Glutamatergic neuron (in vitro differentiated cells): ENCODE measurements around the gene SSB. TPM values are rescaled to one million over a fixed set of nuclear protein-coding genes. Genes with fewer than 3 reads are reported as not detected.

Experiments
- DNase-seq: peaks from one replicate; pipeline ENCODE4 v3.0.0; 2022
- H3K27ac Mint-ChIP-seq: one replicate; pipeline ENCODE4 v1.8.0; 2020; ENCODE audit warnings: mild to moderate bottlenecking, mixed read lengths, inconsistent platforms; ENCODE audit not compliant: unreplicated experiment
- H3K27me3 Mint-ChIP-seq: one replicate; pipeline ENCODE4 v1.8.0; 2020; ENCODE audit warnings: mild to moderate bottlenecking, moderate library complexity, mixed read lengths, inconsistent platforms; ENCODE audit not compliant: unreplicated experiment
- H3K36me3 Mint-ChIP-seq: one replicate; pipeline ENCODE4 v1.8.0; 2020; ENCODE audit warnings: mild to moderate bottlenecking, mixed read lengths, inconsistent platforms; ENCODE audit not compliant: unreplicated experiment
- H3K4me1 Mint-ChIP-seq: one replicate; pipeline ENCODE4 v1.8.0; 2020; ENCODE audit warnings: mild to moderate bottlenecking, low read depth, mixed read lengths, inconsistent platforms; ENCODE audit not compliant: unreplicated experiment
- H3K4me3 Mint-ChIP-seq: one replicate; pipeline ENCODE4 v1.8.0; 2020; ENCODE audit warnings: mild to moderate bottlenecking, mixed read lengths, inconsistent platforms; ENCODE audit not compliant: unreplicated experiment
- H3K9me3 Mint-ChIP-seq: one replicate; pipeline ENCODE4 v1.8.0; 2020; ENCODE audit warnings: mild to moderate bottlenecking, moderate library complexity, mixed read lengths, inconsistent platforms; ENCODE audit not compliant: unreplicated experiment
- total RNA-seq: library from RNA; stranded (reverse); fragmentation: NEBNext Ultra II Directional; extraction: Animal tissue kit (Norgen Biotek cat#: 25700); gene quantifications from one replicate; pipeline ENCODE4 v1.2.1, GENCODE V29; 2021; ENCODE audit not compliant: unreplicated experiment
- TF ChIP-seq, protein P1 (sequence below): fragments of 200-600 bp; sonication (generic); IDR thresholded peaks from one replicate; pipeline ENCODE4 v1.5.0; 2021; ENCODE audit not compliant: partially characterized antibody, unreplicated experiment

The SSB gene
- total RNA-seq, 1 donor from 2014 or later = 79.0 TPM

DNA sequence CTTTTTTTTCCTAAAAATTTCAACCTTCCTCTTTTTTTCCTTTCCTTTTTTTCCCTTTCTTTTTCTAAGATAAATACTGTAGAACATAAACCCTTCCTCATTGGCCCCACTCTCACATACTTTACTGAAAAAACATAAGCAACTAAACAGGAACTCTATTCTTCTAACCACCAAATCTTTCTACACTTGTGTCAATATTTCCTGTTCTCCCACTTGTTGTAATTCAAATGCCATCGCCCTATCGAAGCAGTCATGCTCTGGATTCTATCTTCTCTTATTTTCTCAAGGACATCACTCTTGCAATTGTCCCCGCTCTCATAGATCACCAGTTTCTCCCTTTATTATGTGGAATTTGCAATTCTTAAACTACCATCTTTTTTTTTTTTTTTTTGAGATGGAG lies 20.2 kb upstream of the SSB start:
- TF ChIP-seq, protein P1, sequence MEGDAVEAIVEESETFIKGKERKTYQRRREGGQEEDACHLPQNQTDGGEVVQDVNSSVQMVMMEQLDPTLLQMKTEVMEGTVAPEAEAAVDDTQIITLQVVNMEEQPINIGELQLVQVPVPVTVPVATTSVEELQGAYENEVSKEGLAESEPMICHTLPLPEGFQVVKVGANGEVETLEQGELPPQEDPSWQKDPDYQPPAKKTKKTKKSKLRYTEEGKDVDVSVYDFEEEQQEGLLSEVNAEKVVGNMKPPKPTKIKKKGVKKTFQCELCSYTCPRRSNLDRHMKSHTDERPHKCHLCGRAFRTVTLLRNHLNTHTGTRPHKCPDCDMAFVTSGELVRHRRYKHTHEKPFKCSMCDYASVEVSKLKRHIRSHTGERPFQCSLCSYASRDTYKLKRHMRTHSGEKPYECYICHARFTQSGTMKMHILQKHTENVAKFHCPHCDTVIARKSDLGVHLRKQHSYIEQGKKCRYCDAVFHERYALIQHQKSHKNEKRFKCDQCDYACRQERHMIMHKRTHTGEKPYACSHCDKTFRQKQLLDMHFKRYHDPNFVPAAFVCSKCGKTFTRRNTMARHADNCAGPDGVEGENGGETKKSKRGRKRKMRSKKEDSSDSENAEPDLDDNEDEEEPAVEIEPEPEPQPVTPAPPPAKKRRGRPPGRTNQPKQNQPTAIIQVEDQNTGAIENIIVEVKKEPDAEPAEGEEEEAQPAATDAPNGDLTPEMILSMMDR = no peak
- Mint-ChIP-seq H3K4me3 (no peak overlapping the region), H3K9me3 (no peaks in the 10 kb centered on the region), H3K36me3 (no peaks in the 10 kb centered on the region), H3K4me1 (no peaks in the 10 kb centered on the region), H3K27ac (no peak overlapping the region), H3K27me3 (peaks cover 2% of the 10 kb centered on the region)
- no peak for DNase-seq

GRCh38 chr2:169781249-169782013 lies 17.2 kb upstream of the SSB start:
- Mint-ChIP-seq H3K36me3 (no peaks in the 10 kb centered on the region), H3K4me3 (no peak overlapping the region), H3K27me3 (peaks cover 2% of the 10 kb centered on the region), H3K27ac (no peak overlapping the region), H3K4me1 (no peaks in the 10 kb centered on the region), H3K9me3 (no peaks in the 10 kb centered on the region)
- no peak for DNase-seq
- TF ChIP-seq, protein P1 = no peak

- no peak for DNase-seq
Measured at GRCh38 chr2:169782513-169782912, 16.2 kb upstream of the SSB start.

DNA sequence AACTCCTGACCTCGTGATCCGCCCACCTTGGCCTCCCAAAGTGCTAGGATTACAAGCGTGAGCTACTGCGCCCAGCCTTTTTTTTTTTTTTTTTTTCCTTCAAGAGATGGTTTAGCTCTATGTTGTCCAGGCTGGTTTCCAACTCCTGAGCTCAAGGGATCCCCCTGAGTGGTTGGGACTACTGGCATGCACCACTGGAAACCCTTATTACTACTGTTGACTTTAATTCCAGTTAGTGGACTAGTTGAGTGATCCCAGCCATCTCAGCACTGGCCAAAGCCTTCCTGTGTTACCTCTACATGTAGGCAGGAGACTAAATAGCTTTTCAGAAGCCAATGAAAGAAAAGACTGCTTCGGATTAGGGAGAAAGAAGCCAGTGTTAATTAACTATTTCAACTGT lies 8.1 kb upstream of the SSB start:
- TF ChIP-seq, protein P1 = no peak
- Mint-ChIP-seq H3K36me3 (no peaks in the 10 kb centered on the region), H3K4me1 (peaks cover 1% of the 10 kb centered on the region), H3K4me3 (no peak overlapping the region), H3K9me3 (no peaks in the 10 kb centered on the region), H3K27me3 (peaks cover 4% of the 10 kb centered on the region), H3K27ac (no peak overlapping the region)
- no peak for DNase-seq

More at GRCh38 chr2:169782513-169782912, 16.2 kb upstream of the SSB start:
- no peaks in the 10 kb centered on the region for H3K36me3 Mint-ChIP-seq
- peaks cover 2% of the 10 kb centered on the region for H3K27me3 Mint-ChIP-seq
- TF ChIP-seq, protein P1 = no peak
- no peaks in the 10 kb centered on the region for H3K4me1 Mint-ChIP-seq
- no peaks in the 10 kb centered on the region for H3K9me3 Mint-ChIP-seq
- H3K27ac Mint-ChIP-seq = no peak overlapping the region
- H3K4me3 Mint-ChIP-seq = no peak overlapping the region

DNA sequence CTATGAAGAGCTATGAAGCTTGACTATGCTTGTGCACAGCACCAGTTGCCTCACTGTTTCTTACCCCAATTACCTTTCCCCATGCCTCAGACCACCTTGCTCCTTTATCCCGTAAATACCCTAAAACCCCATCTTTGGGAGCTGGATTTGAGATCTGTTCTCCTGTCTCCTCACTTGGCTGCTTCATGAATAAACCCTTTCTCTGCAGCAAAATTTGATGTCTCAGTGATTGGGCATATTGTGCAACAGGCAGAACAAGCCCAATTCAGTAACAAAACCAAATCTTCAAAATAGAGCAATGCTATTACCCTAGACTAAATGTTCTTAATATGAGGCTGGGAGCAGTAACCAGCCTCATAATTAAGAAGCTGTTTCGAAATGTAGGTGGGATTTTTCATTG lies 3.5 kb upstream of the SSB start:
- DNase-seq = no peak
- no peaks in the 10 kb centered on the region for H3K36me3 Mint-ChIP-seq
- H3K4me1 Mint-ChIP-seq = peaks cover 3% of the 10 kb centered on the region
- H3K27ac Mint-ChIP-seq = no peak overlapping the region
- TF ChIP-seq, protein P1 = no peak
- peaks cover 3% of the 10 kb centered on the region for H3K27me3 Mint-ChIP-seq
- no peaks in the 10 kb centered on the region for H3K9me3 Mint-ChIP-seq
- H3K4me3 Mint-ChIP-seq = no peak overlapping the region
